ENCODE results near the gene AMOT.

GRCh38 chrX:112849016-112849415 is 8.4 kb upstream of the AMOT start:
- TF ChIP-seq POLR2A (IDR thresholded peaks at IDR 0.05; ENCODE audit: low read depth, low read length) (no peak), POLR2AphosphoS5 (IDR thresholded peaks at IDR 0.05; ENCODE audit: low read depth, low read length) (no peak)
